Stimulated activated effector memory CD8-positive, alpha-beta T cell treated with anti-CD3 and anti-CD28 coated beads, Interleukin-12 subunit alpha, Interleukin-12 subunit beta, amount 100 ng/mL, for 72 hours (primary cell): Measurements from ENCODE around the gene C10orf143.

ENCODE experiments used
- ATAC-seq: fragments of 150-1000 bp; cut with Tn5 transposase; 2 replicates; pipeline ENCODE4 v1.10.0; 2021
- DNase-seq, 2 donors: peaks; one replicate each; pipeline ENCODE4 v3.0.0; 2021 to 2022; ENCODE audit warnings: low spot score in 2 of 2
- H3K27ac Mint-ChIP-seq: one replicate; pipeline ENCODE4 v1.8.0; 2022; ENCODE audit warnings: mild to moderate bottlenecking, mixed read lengths
- H3K36me3 Mint-ChIP-seq: one replicate; pipeline ENCODE4 v1.8.0; 2022; ENCODE audit warnings: mild to moderate bottlenecking, mixed read lengths
- H3K4me1 Mint-ChIP-seq: one replicate; pipeline ENCODE4 v1.8.0; 2022; ENCODE audit warnings: mixed read lengths
- H3K4me3 Mint-ChIP-seq: one replicate; pipeline ENCODE4 v1.8.0; 2022; ENCODE audit warnings: mild to moderate bottlenecking, mixed read lengths
- H3K9me3 Mint-ChIP-seq: one replicate; pipeline ENCODE4 v1.8.0; 2022; ENCODE audit warnings: mixed read lengths

C10orf143 gene

GRCh38 chr10:130022511-130023299 is 87.9 kb downstream of the C10orf143 start:
- Mint-ChIP-seq H3K4me3 (no peak overlapping the region), H3K9me3 (no peaks in the 10 kb centered on the region), H3K27ac (no peak overlapping the region), H3K36me3 (no peaks in the 10 kb centered on the region), H3K4me1 (no peaks in the 10 kb centered on the region)
- no peak for ATAC-seq
- no peak for DNase-seq

DNA sequence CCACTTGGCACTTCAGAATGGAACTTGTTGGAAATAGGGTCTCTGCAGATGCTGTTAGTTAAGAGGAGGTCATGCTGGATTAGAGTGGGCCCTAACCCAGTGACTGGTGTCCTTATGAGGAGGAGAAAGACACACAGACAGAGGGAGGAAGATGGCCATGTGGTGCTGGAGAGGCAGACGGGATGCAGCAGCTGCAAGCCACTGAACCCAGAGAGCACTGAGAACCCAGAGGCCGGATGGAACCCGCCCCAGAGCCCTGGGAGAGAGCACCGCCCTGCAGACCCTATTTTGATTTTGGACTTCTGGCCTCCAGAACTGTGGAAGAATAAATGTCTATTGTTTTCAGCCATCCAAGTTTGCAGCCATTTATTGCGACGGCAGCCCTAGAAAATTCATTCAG is 88.5 kb downstream of the C10orf143 start:
- no peak for DNase-seq
- no peak for ATAC-seq
- no peaks in the 10 kb centered on the region for H3K9me3 Mint-ChIP-seq
- no peaks in the 10 kb centered on the region for H3K4me1 Mint-ChIP-seq
- no peaks in the 10 kb centered on the region for H3K36me3 Mint-ChIP-seq
- H3K4me3 Mint-ChIP-seq = no peak overlapping the region
- no peak overlapping the region for H3K27ac Mint-ChIP-seq

DNA sequence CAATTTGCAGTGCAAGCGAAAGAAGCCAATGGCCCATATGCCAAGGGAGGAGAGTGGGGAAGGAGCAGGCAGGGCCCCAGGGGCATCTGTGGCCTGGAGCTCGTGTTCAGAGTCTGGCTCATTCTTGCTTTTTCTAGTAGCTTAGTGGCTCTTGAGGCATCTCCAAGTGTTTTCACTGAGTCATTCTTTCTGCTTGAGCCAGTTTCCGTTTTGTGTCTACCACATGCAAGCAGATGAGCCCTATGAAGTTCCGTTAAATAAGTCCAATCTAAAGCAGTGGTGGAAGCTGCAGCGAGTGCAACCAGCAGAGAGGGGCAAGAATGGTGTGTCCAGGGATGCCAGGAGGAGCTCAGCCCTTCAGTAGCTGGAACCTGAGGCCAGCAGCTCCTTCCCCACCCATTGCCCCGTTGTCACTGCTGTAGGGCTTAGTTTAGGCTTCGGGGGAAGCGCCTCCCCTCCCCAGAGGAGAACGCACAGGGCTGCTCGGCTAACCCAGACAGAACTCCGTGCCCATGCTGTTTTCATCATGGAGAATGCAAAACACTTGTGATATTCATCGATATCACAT is 89.2 kb downstream of the C10orf143 start:
- DNase-seq (no peak), ATAC-seq (peak; percentile 9)
- H3K27ac Mint-ChIP-seq = no peak overlapping the region
- no peaks in the 10 kb centered on the region for H3K36me3 Mint-ChIP-seq
- no peaks in the 10 kb centered on the region for H3K9me3 Mint-ChIP-seq
- no peaks in the 10 kb centered on the region for H3K4me1 Mint-ChIP-seq
- no peak overlapping the region for H3K4me3 Mint-ChIP-seq

- Mint-ChIP-seq H3K4me3 (no peak overlapping the region), H3K4me1 (no peaks in the 10 kb centered on the region), H3K36me3 (no peaks in the 10 kb centered on the region), H3K9me3 (no peaks in the 10 kb centered on the region), H3K27ac (no peak overlapping the region)
- DNase-seq = no peak
- ATAC-seq = no peak
These were observed 89.8 kb downstream of the C10orf143 start for GRCh38 chr10:130020651-130021382.

- H3K4me3 Mint-ChIP-seq = no peak overlapping the region
- H3K9me3 Mint-ChIP-seq = no peaks in the 10 kb centered on the region
- no peaks in the 10 kb centered on the region for H3K36me3 Mint-ChIP-seq
- ATAC-seq = no peak
- DNase-seq = peak in 1 of 2 donors; percentile 38
- H3K27ac Mint-ChIP-seq = no peak overlapping the region
- H3K4me1 Mint-ChIP-seq = no peaks in the 10 kb centered on the region
These were observed 91.9 kb downstream of the C10orf143 start for GRCh38 chr10:130018730-130019185.

DNA sequence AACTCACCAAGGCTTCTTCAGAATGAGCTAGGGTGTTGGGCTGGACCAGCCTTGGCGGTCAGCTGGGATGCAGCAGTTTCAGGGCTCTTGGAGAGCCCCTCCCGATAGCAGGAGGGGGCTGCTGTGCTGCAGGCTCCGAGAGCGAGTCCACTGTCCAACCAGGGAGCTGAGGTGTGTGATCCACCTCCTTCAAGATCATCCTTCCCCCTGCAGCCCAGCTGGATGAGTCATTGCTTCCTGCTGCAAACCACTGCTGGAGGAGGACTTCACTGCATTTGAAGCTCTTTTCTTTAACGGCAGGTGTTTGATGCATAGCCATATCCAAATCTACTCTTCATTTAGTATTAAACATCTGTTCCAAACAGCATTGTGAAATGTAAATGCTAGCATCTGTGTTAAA is 92.4 kb downstream of the C10orf143 start:
- H3K4me1 Mint-ChIP-seq = no peaks in the 10 kb centered on the region
- peak; percentile 46 for ATAC-seq
- no peak overlapping the region for H3K4me3 Mint-ChIP-seq
- no peaks in the 10 kb centered on the region for H3K36me3 Mint-ChIP-seq
- no peaks in the 10 kb centered on the region for H3K9me3 Mint-ChIP-seq
- peak in 1 of 2 donors; percentile 39 for DNase-seq
- H3K27ac Mint-ChIP-seq = no peak overlapping the region

- ATAC-seq (no peak), DNase-seq (peak in 1 of 2 donors; percentile 34)
- no peak overlapping the region for H3K27ac Mint-ChIP-seq
- no peaks in the 10 kb centered on the region for H3K36me3 Mint-ChIP-seq
- no peaks in the 10 kb centered on the region for H3K9me3 Mint-ChIP-seq
- no peak overlapping the region for H3K4me3 Mint-ChIP-seq
- no peaks in the 10 kb centered on the region for H3K4me1 Mint-ChIP-seq
These were observed 93.0 kb downstream of the C10orf143 start for GRCh38 chr10:130017631-130018022.

DNA sequence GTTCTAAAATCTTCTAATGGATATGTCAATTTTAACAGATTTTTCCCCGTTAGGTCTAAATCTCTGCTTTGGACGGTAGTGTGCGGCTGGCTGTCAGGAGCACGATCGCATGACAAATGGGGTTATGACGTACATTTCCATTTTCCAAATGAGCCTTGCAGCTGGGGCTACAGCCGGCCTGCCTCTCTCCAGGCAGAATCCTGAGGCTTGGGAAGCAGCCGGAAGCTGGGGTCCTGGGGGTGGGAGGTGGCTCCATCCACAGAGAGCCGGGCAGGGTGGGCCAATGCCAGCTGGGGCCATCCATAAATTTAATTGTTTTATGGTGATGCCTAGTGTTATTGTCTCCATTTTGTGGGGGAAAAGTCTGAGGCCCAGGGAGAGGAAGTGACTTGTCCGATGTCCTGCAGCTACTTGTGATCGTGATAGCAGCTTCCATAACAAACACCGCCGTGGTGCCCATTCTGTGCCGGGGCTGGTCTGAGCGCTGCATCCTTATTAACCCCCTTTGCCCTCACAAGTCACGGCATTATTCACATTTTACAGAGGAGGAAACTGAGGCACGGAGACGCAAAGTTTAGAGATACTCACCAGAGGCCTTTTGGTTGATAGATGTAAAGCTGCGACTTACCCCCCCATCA is 93.5 kb downstream of the C10orf143 start:
- no peaks in the 10 kb centered on the region for H3K36me3 Mint-ChIP-seq
- ATAC-seq (no peak), DNase-seq (peak in 1 of 2 donors; percentile 33)
- H3K9me3 Mint-ChIP-seq = no peaks in the 10 kb centered on the region
- no peak overlapping the region for H3K4me3 Mint-ChIP-seq
- no peak overlapping the region for H3K27ac Mint-ChIP-seq
- peaks cover 2% of the 10 kb centered on the region for H3K4me1 Mint-ChIP-seq

GRCh38 chr10:130016095-130016494 is 94.5 kb downstream of the C10orf143 start:
- no peak for DNase-seq
- ATAC-seq = no peak
- Mint-ChIP-seq H3K36me3 (no peaks in the 10 kb centered on the region), H3K27ac (no peak overlapping the region), H3K4me3 (no peak overlapping the region), H3K9me3 (no peaks in the 10 kb centered on the region), H3K4me1 (peaks cover 5% of the 10 kb centered on the region)

GRCh38 chr10:130015075-130015695 is 95.4 kb downstream of the C10orf143 start:
- ATAC-seq (no peak), DNase-seq (no peak)
- no peaks in the 10 kb centered on the region for H3K36me3 Mint-ChIP-seq
- H3K9me3 Mint-ChIP-seq = no peaks in the 10 kb centered on the region
- H3K4me1 Mint-ChIP-seq = peaks cover 5% of the 10 kb centered on the region
- no peak overlapping the region for H3K27ac Mint-ChIP-seq
- H3K4me3 Mint-ChIP-seq = no peak overlapping the region

- ATAC-seq (no peak), DNase-seq (no peak)
- H3K36me3 Mint-ChIP-seq = no peaks in the 10 kb centered on the region
- no peaks in the 10 kb centered on the region for H3K9me3 Mint-ChIP-seq
- H3K4me3 Mint-ChIP-seq = no peak overlapping the region
- peaks cover 5% of the 10 kb centered on the region for H3K4me1 Mint-ChIP-seq
- no peak overlapping the region for H3K27ac Mint-ChIP-seq
These were observed 96.2 kb downstream of the C10orf143 start for GRCh38 chr10:130014263-130015074.
